Activated CD8-positive, alpha-beta memory T cell treated with anti-CD3 and anti-CD28 coated beads for 1 hour (primary cell): ENCODE results near the gene ZBED6.
A peak's percentile ranks its signal among the peaks of the same experiment; 100 is the strongest.
"Not testable (repeated sequence)": the region's sequence is repeated elsewhere in the genome, so short reads cannot be mapped to it uniquely, and the experiment has no call there.

ENCODE experiments used
- DNase-seq, 2 donors: peaks; one replicate each; pipeline ENCODE4 v3.0.0-alpha.2; 2020; ENCODE audit warnings: low read depth in 1 of 2; ENCODE audit errors: extremely low read depth in 1 of 2

ZBED6 gene

GRCh38 chr1:203795441-203796235, at the start of gene ZBED6, which contains the start of gene ZC3H11A:
Gene ZBED6 (plus strand): TSS chr1:203795623. CDS start chr1:203797523, 1,900 bp downstream.
Gene ZC3H11A (plus strand): TSS chr1:203795623. CDS start chr1:203817071, 21,448 bp downstream.
- peak; percentile 96 to 97 for DNase-seq

GRCh38 chr1:203746281-203746680, 49.1 kb upstream of the ZBED6 start:
- DNase-seq, result no peak

GRCh38 chr1:203751051-203751450, 44.4 kb upstream of the ZBED6 start:
- no peak for DNase-seq

- DNase-seq, result not testable (repeated sequence)
Measured at GRCh38 chr1:203751618-203752361, 43.6 kb upstream of the ZBED6 start.

- no peak for DNase-seq
Measured at GRCh38 chr1:203754455-203754864, 41.0 kb upstream of the ZBED6 start.

GRCh38 chr1:203756036-203756435, 39.4 kb upstream of the ZBED6 start:
- no peak for DNase-seq

- DNase-seq, result not testable (repeated sequence)
Measured at GRCh38 chr1:203758749-203759148, 36.7 kb upstream of the ZBED6 start.

- no peak for DNase-seq
Measured at GRCh38 chr1:203760506-203760905, 34.9 kb upstream of the ZBED6 start.

- DNase-seq, result not testable (repeated sequence)
Measured at GRCh38 chr1:203761958-203762357, 33.5 kb upstream of the ZBED6 start.

- no peak for DNase-seq
Measured at GRCh38 chr1:203763505-203763904, 31.9 kb upstream of the ZBED6 start.

GRCh38 chr1:203764105-203765028, 31.1 kb upstream of the ZBED6 start:
- DNase-seq, result no peak

GRCh38 chr1:203765029-203765837, 30.2 kb upstream of the ZBED6 start, which contains the start of gene LAX1:
Gene LAX1 (plus strand): TSS chr1:203765183. CDS start chr1:203765566, 383 bp downstream.
- DNase-seq, result peak; percentile 53 to 65

GRCh38 chr1:203768256-203768655, 27.2 kb upstream of the ZBED6 start:
- DNase-seq, result no peak

GRCh38 chr1:203769505-203770343, 25.7 kb upstream of the ZBED6 start:
- DNase-seq, result no peak

- no peak for DNase-seq
Measured at GRCh38 chr1:203771901-203772301, 23.5 kb upstream of the ZBED6 start.

GRCh38 chr1:203772836-203773235, 22.6 kb upstream of the ZBED6 start:
- no peak for DNase-seq

GRCh38 chr1:203776636-203777035, 18.8 kb upstream of the ZBED6 start:
- no peak for DNase-seq

GRCh38 chr1:203777596-203777995, 17.8 kb upstream of the ZBED6 start:
- no peak for DNase-seq

- no peak for DNase-seq
Measured at GRCh38 chr1:203778146-203778545, 17.3 kb upstream of the ZBED6 start.
